CD4-positive, alpha-beta memory T cell (primary cell): ENCODE results near the gene SHQ1. TPM values are rescaled to one million over a fixed set of nuclear protein-coding genes. Genes with fewer than 3 reads are reported as not detected.

Experiments used
- CTCF ChIA-PET: fragments of 350-600 bp; sonication (Branson Sonifier 250); formaldehyde crosslinking; loops from one replicate; lab custom pipeline; 2021; ENCODE audit warnings: inconsistent platforms; ENCODE audit not compliant: partially characterized antibody; lab: Charles Lee
- POLR2A ChIA-PET: fragments of 350-600 bp; sonication (Branson Sonifier 250); formaldehyde crosslinking; loops from one replicate; lab custom pipeline; 2021; ENCODE audit not compliant: partially characterized antibody; lab: Charles Lee
- DNase-seq, 5 donors: peaks; one replicate each; pipeline versions ENCODE4 v3.0.0 to v3.0.0-alpha.2; 2020 to 2022; ENCODE audit warnings: mixed read lengths in 1 of 5
- H3K27ac ChIP-seq: one replicate; pipeline ENCODE4 v1.7.0; 2013; ENCODE audit warnings: low read depth, low read length
- H3K27me3 ChIP-seq: 2 replicates; pipeline ENCODE4 v1.7.0; 2013; ENCODE audit warnings: mild to moderate bottlenecking, low read length, moderate library complexity; ENCODE audit not compliant: insufficient read depth
- H3K36me3 ChIP-seq: 2 replicates; pipeline ENCODE4 v1.7.0; 2013; ENCODE audit warnings: mild to moderate bottlenecking, low read length, moderate library complexity; ENCODE audit not compliant: insufficient read depth
- H3K4me1 ChIP-seq: 2 replicates; pipeline ENCODE4 v1.7.0; 2013; ENCODE audit warnings: mild to moderate bottlenecking, low read length, moderate library complexity; ENCODE audit not compliant: insufficient read depth
- H3K4me3 ChIP-seq, 2 donors: one replicate each; pipeline ENCODE4 v1.7.0; 2013; ENCODE audit warnings: low read length in 2 of 2, mild to moderate bottlenecking in 1 of 2
- H3K9me3 ChIP-seq, 2 donors: one replicate each; pipeline ENCODE4 v1.7.0; 2013; ENCODE audit warnings: low read length in 2 of 2, control low read depth in 1 of 2; ENCODE audit not compliant: control insufficient read depth in 1 of 2
- H3K27ac Mint-ChIP-seq, 7 donors: one replicate each; pipeline ENCODE4 v1.8.0; 2020 to 2021; ENCODE audit warnings: mixed read lengths in 7 of 7, mild to moderate bottlenecking in 6 of 7, inconsistent platforms in 3 of 7, moderate library complexity in 3 of 7
- H3K27me3 Mint-ChIP-seq, 2 donors: one replicate each; pipeline ENCODE4 v1.8.0; 2020 to 2021; ENCODE audit warnings: mixed read lengths in 2 of 2
- H3K36me3 Mint-ChIP-seq, 2 donors: one replicate each; pipeline ENCODE4 v1.8.0; 2020 to 2021; ENCODE audit warnings: mixed read lengths in 2 of 2, inconsistent platforms in 1 of 2, mild to moderate bottlenecking in 1 of 2
- H3K4me1 Mint-ChIP-seq, 4 donors: one replicate each; pipeline ENCODE4 v1.8.0; 2020 to 2021; ENCODE audit warnings: mixed read lengths in 4 of 4, mild to moderate bottlenecking in 1 of 4
- H3K4me3 Mint-ChIP-seq, 8 donors: one replicate each; pipeline ENCODE4 v1.8.0; 2020 to 2021; ENCODE audit warnings: mixed read lengths in 8 of 8, mild to moderate bottlenecking in 7 of 8, moderate library complexity in 6 of 8, inconsistent platforms in 3 of 8
- H3K9me3 Mint-ChIP-seq, 8 donors: one replicate each; pipeline ENCODE4 v1.8.0; 2020 to 2021; ENCODE audit warnings: mixed read lengths in 8 of 8, mild to moderate bottlenecking in 5 of 8, inconsistent platforms in 3 of 8, moderate library complexity in 1 of 8
- intact Hi-C: fragments of 100-400 bp; cut with micrococcal nuclease; formaldehyde crosslinking; loops from one replicate; pipeline ENCODE4 v1.15.1; 2023
- polyA plus RNA-seq, 2 donors: library from polyadenylated mRNA; unstranded; fragments of 300-500 nt; fragmentation: Illumina TruSeq; gene quantifications; one replicate each; pipeline ENCODE4 v1.2.3, GENCODE V29; 2021
- total RNA-seq, 2 experiments: library from RNA; stranded (reverse); gene quantifications; one replicate each; pipeline ENCODE4 v1.2.3, GENCODE V29; 2021

SHQ1 gene
- total and polyA plus RNA-seq, 4 experiments from 2014 or later, result 6.6 to 31.2 (median 26.1) TPM

- Histone ChIP-seq H3K27ac (no peak overlapping the region), H3K9me3 (no peaks in the 10 kb centered on the region), H3K27me3 (no peaks in the 10 kb centered on the region), H3K4me1 (no peaks in the 10 kb centered on the region), H3K36me3 (no peaks in the 10 kb centered on the region), H3K4me3 (no peak overlapping the region)
- H3K36me3 Mint-ChIP-seq, result peaks cover 0 to under 1% of the 10 kb centered on the region in 2 donors
- DNase-seq, result no peak
- ChIA-PET POLR2A (no interaction called here), CTCF (no interaction called here)
- H3K4me1 Mint-ChIP-seq, result peaks cover 0 to 2% (median 0%) of the 10 kb centered on the region in 4 donors
- no peak overlapping the region for H3K4me3 Mint-ChIP-seq
- intact Hi-C loops, result no loop called here
- no peaks in the 10 kb centered on the region for H3K9me3 Mint-ChIP-seq
- no peak overlapping the region for H3K27ac Mint-ChIP-seq
- H3K27me3 Mint-ChIP-seq, result peaks cover 3 to 7% of the 10 kb centered on the region in 2 donors
Measured at GRCh38 chr3:72872183-72872582, 23.9 kb upstream of the SHQ1 start.

- Mint-ChIP-seq H3K36me3 (peaks cover 0 to 3% of the 10 kb centered on the region in 2 donors), H3K9me3 (no peaks in the 10 kb centered on the region), H3K4me3 (no peak overlapping the region), H3K4me1 (no peaks in the 10 kb centered on the region), H3K27ac (no peak overlapping the region), H3K27me3 (peaks cover 2 to 5% of the 10 kb centered on the region in 2 donors)
- no peak overlapping the region for H3K4me3 ChIP-seq
- H3K9me3 ChIP-seq, result no peaks in the 10 kb centered on the region
- DNase-seq, result no peak
- ChIA-PET CTCF (no interaction called here), POLR2A (no interaction called here)
- H3K27ac ChIP-seq, result no peak overlapping the region
- intact Hi-C loops, result no loop called here
- no peaks in the 10 kb centered on the region for H3K36me3 ChIP-seq
- H3K27me3 ChIP-seq, result no peaks in the 10 kb centered on the region
- no peaks in the 10 kb centered on the region for H3K4me1 ChIP-seq
Measured at GRCh38 chr3:72862314-72863090, 14.3 kb upstream of the SHQ1 start.

DNA sequence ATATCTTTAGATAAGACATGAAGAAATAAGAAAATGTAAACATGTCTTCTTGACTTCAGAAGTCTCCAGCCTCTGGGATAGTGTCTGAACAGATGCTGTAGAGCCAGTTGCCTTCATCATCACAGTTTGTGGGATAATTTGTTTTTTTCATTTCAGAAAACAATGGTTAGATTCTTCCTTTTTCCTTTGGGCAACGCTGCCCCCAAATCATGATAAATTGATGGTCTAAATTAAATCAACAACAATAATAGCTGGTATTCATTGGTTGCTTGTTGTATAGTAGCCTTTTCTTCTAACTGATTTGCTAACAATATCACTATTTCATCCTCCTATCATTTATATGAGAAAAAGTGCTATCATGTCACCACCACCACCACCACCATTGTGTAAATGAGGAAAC is 12.6 kb upstream of the SHQ1 start:
- CTCF ChIA-PET, result no interaction called here
- H3K9me3 ChIP-seq, result no peaks in the 10 kb centered on the region
- no peak overlapping the region for H3K4me3 ChIP-seq
- Mint-ChIP-seq H3K4me1 (no peaks in the 10 kb centered on the region), H3K27me3 (peaks cover 0 to 1% of the 10 kb centered on the region in 2 donors), H3K4me3 (no peak overlapping the region), H3K27ac (no peak overlapping the region), H3K9me3 (no peaks in the 10 kb centered on the region), H3K36me3 (no peaks in the 10 kb centered on the region)
- H3K27ac ChIP-seq, result no peak overlapping the region
- H3K27me3 ChIP-seq, result no peaks in the 10 kb centered on the region
- intact Hi-C loops, result no loop called here
- POLR2A ChIA-PET, result no interaction called here
- no peaks in the 10 kb centered on the region for H3K4me1 ChIP-seq
- no peak for DNase-seq
- no peaks in the 10 kb centered on the region for H3K36me3 ChIP-seq

- no peaks in the 10 kb centered on the region for H3K9me3 ChIP-seq
- H3K36me3 Mint-ChIP-seq, result no peaks in the 10 kb centered on the region
- intact Hi-C loops, result no loop called here
- no peaks in the 10 kb centered on the region for H3K9me3 Mint-ChIP-seq
- CTCF ChIA-PET, result no interaction called here
- H3K27ac Mint-ChIP-seq, result no peak overlapping the region
- POLR2A ChIA-PET, result interaction anchor here (0.6 kb wide), 1 partner anchor 9 kb away, joined by 3 read pairs; no protein-coding TSS in a partner anchor
- no peaks in the 10 kb centered on the region for H3K4me1 Mint-ChIP-seq
- no peak for DNase-seq
- H3K27me3 Mint-ChIP-seq, result peaks cover 1% of the 10 kb centered on the region in 2 donors
- H3K36me3 ChIP-seq, result no peaks in the 10 kb centered on the region
- H3K4me3 ChIP-seq, result no peak overlapping the region
- no peak overlapping the region for H3K27ac ChIP-seq
- no peaks in the 10 kb centered on the region for H3K27me3 ChIP-seq
- H3K4me3 Mint-ChIP-seq, result no peak overlapping the region
- no peaks in the 10 kb centered on the region for H3K4me1 ChIP-seq
Measured at GRCh38 chr3:72860053-72860452, 11.8 kb upstream of the SHQ1 start.

- H3K36me3 Mint-ChIP-seq, result no peaks in the 10 kb centered on the region
- no peak overlapping the region for H3K27ac ChIP-seq
- POLR2A ChIA-PET, result no interaction called here
- H3K4me1 ChIP-seq, result no peaks in the 10 kb centered on the region
- H3K4me1 Mint-ChIP-seq, result peaks cover 0 to 5% (median 2%) of the 10 kb centered on the region in 4 donors
- H3K27me3 Mint-ChIP-seq, result peaks cover 3 to 4% of the 10 kb centered on the region in 2 donors
- no peak for DNase-seq
- H3K4me3 Mint-ChIP-seq, result no peak overlapping the region
- H3K27me3 ChIP-seq, result no peaks in the 10 kb centered on the region
- CTCF ChIA-PET, result no interaction called here
- H3K27ac Mint-ChIP-seq, result no peak overlapping the region
- intact Hi-C loops, result no loop called here
- no peak overlapping the region for H3K4me3 ChIP-seq
- no peaks in the 10 kb centered on the region for H3K36me3 ChIP-seq
- H3K9me3 Mint-ChIP-seq, result no peaks in the 10 kb centered on the region
- no peaks in the 10 kb centered on the region for H3K9me3 ChIP-seq
Measured at GRCh38 chr3:72855001-72855400, 6.8 kb upstream of the SHQ1 start.

- Mint-ChIP-seq H3K4me1 (peaks cover 35 to 59% (median 47%) of the 10 kb centered on the region in 4 donors), H3K9me3 (peaks cover 0 to 3% (median 0%) of the 10 kb centered on the region in 8 donors)
Measured at GRCh38 chr3:72848703-72849081, 447 bp upstream of the SHQ1 start.

DNA sequence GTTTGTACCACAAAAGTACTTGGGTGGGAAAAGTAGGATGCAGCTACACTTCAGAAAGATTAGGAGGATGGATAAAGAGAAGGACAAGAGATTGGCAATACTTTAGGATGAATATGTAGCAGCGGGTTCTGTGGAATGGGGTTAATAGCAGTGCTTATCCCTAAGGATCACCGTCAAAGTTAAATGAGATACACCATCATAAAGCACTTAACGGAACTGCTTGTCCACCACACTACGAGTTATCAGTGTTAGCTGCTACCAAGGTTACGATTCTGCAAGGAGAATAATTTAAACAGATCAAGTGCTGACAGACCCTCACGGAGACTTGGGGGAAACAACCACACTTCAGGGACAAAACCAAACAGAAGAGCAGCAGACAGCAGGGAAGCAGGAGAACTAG is 963 bp downstream of the SHQ1 start:
- CTCF ChIA-PET, result interaction anchor here (1.3 to 1.8 kb wide), 4 partner anchors 25 to 211 kb away, joined by 3 to 8 read pairs (median 6); no protein-coding TSS in a partner anchor
- Mint-ChIP-seq H3K36me3 (peaks cover 8 to 22% of the 10 kb centered on the region in 2 donors), H3K9me3 (peaks cover 0 to 3% (median 0%) of the 10 kb centered on the region in 8 donors), H3K4me3 (peak overlapping the region; percentile 94 to 97 (median 96)), H3K4me1 (peaks cover 38 to 60% (median 48%) of the 10 kb centered on the region in 4 donors), H3K27ac (peak overlapping the region in 6 of 7 donors; percentile 78 to 94 (median 90)), H3K27me3 (peaks cover 0 to 2% of the 10 kb centered on the region in 2 donors)
- H3K9me3 ChIP-seq, result no peaks in the 10 kb centered on the region
- intact Hi-C loops, result loop anchor here (5.0 to 10.0 kb wide), 2 partner anchors 208 to 400 kb away; partner anchors contain the start of gene RYBP
- POLR2A ChIA-PET, result interaction anchor here (1.8 kb wide), 1 partner anchor 108 kb away, joined by 7 read pairs; no protein-coding TSS in a partner anchor
- H3K4me3 ChIP-seq, result peak overlapping the region; percentile 82 to 97
- H3K4me1 ChIP-seq, result peaks cover 47% of the 10 kb centered on the region
- no peaks in the 10 kb centered on the region for H3K27me3 ChIP-seq
- H3K27ac ChIP-seq, result peak overlapping the region; percentile 61
- H3K36me3 ChIP-seq, result no peaks in the 10 kb centered on the region
- no peak for DNase-seq

More at GRCh38 chr3:72848703-72849081, 447 bp upstream of the SHQ1 start:
- H3K27me3 ChIP-seq, result no peaks in the 10 kb centered on the region
- intact Hi-C loops, result loop anchor here (1.0 to 10.0 kb wide), 4 partner anchors 149 to 1122 kb away; partner anchors contain the start of gene RYBP
- peak overlapping the region; percentile 82 to 97 for H3K4me3 ChIP-seq
- peak in 3 of 5 donors; percentile 53 to 73 (median 54) for DNase-seq
- H3K27ac Mint-ChIP-seq, result peak overlapping the region; percentile 78 to 95 (median 93)
- peak overlapping the region; percentile 94 to 97 (median 96) for H3K4me3 Mint-ChIP-seq
- peaks cover 3 to 17% of the 10 kb centered on the region in 2 donors for H3K36me3 Mint-ChIP-seq
- peaks cover 47% of the 10 kb centered on the region for H3K4me1 ChIP-seq
- CTCF ChIA-PET, result interaction anchor here (1.3 to 1.8 kb wide), 5 partner anchors 27 to 237 kb away, joined by 3 to 8 read pairs (median 5); no protein-coding TSS in a partner anchor
- POLR2A ChIA-PET, result interaction anchor here (0.9 to 1.8 kb wide), 2 partner anchors 110 to 146 kb away, joined by 3 to 7 read pairs; no protein-coding TSS in a partner anchor
- H3K27me3 Mint-ChIP-seq, result peaks cover 0 to 2% of the 10 kb centered on the region in 2 donors
- no peaks in the 10 kb centered on the region for H3K9me3 ChIP-seq
- no peaks in the 10 kb centered on the region for H3K36me3 ChIP-seq
- peak overlapping the region; percentile 61 for H3K27ac ChIP-seq
